GM19395 (cell line): ENCODE measurements around the gene PSMC5.
"Not testable (repeated sequence)": the region's sequence is repeated elsewhere in the genome, so short reads cannot be mapped to it uniquely, and the experiment has no call there.

ENCODE experiments used
- ATAC-seq: cut with Tn5 transposase; IDR thresholded peaks from one replicate; pipeline ENCODE4 v1.9.1; 2021; ENCODE audit warnings: mild to moderate bottlenecking, moderate library complexity; ENCODE audit not compliant: unreplicated experiment

Gene PSMC5

GRCh38 chr17:63869491-63870291, 42.5 kb downstream of the PSMC5 start:
- not testable (repeated sequence) for ATAC-seq

- ATAC-seq = not testable (repeated sequence)
Measured at GRCh38 chr17:63870292-63870665, 43.0 kb downstream of the PSMC5 start.

GRCh38 chr17:63871646-63872365, 44.6 kb downstream of the PSMC5 start:
- not testable (repeated sequence) for ATAC-seq

- not testable (repeated sequence) for ATAC-seq
Measured at GRCh38 chr17:63873577-63873976, 46.3 kb downstream of the PSMC5 start, which contains the start of gene CSH2. Gene CSH2 (minus strand): TSS chr17:63873677. CDS start chr17:63873614, 63 bp downstream.

GRCh38 chr17:63874061-63874626, 46.9 kb downstream of the PSMC5 start:
- not testable (repeated sequence) for ATAC-seq

GRCh38 chr17:63874693-63875092, 47.5 kb downstream of the PSMC5 start:
- ATAC-seq = not testable (repeated sequence)

GRCh38 chr17:63878413-63878812, 51.2 kb downstream of the PSMC5 start:
- ATAC-seq = not testable (repeated sequence)

GRCh38 chr17:63880706-63881105, 53.5 kb downstream of the PSMC5 start:
- ATAC-seq = no peak

- not testable (repeated sequence) for ATAC-seq
Measured at GRCh38 chr17:63881337-63881736, 54.1 kb downstream of the PSMC5 start.
